Measurements from ENCODE around the gene NDUFAF4.

NDUFAF4 gene

DNA sequence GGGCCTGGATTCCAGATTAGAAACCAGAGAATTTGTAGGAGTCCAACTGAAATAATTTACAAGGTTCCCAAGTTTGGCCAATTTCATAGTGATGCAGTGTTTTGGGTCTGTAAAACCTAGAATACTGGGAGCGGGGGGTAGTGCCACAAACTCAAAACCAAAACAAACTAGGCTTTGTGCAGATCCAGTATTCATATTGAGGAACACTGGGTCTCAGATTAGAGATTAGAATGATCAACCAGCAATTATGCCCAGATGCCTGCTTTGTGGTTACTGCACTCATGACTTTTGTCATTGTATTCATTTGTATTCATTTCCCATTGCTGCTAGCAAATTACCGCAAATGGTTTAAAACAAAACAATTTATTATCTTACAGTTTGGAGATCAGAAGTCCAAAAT lies 3.2 kb upstream of the NDUFAF4 start:
- H3K4me3 ChIP-seq (ENCODE audit: control insufficient read depth, low read depth, low read length): no peak overlapping the region
- TF ChIP-seq, protein P1, sequence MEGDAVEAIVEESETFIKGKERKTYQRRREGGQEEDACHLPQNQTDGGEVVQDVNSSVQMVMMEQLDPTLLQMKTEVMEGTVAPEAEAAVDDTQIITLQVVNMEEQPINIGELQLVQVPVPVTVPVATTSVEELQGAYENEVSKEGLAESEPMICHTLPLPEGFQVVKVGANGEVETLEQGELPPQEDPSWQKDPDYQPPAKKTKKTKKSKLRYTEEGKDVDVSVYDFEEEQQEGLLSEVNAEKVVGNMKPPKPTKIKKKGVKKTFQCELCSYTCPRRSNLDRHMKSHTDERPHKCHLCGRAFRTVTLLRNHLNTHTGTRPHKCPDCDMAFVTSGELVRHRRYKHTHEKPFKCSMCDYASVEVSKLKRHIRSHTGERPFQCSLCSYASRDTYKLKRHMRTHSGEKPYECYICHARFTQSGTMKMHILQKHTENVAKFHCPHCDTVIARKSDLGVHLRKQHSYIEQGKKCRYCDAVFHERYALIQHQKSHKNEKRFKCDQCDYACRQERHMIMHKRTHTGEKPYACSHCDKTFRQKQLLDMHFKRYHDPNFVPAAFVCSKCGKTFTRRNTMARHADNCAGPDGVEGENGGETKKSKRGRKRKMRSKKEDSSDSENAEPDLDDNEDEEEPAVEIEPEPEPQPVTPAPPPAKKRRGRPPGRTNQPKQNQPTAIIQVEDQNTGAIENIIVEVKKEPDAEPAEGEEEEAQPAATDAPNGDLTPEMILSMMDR (conservative IDR thresholded peaks at IDR 0.05; ENCODE audit: control insufficient read depth, insufficient read depth, low read depth, low read length): no peak
- no peak for DNase-seq (ENCODE audit: low read depth)

DNA sequence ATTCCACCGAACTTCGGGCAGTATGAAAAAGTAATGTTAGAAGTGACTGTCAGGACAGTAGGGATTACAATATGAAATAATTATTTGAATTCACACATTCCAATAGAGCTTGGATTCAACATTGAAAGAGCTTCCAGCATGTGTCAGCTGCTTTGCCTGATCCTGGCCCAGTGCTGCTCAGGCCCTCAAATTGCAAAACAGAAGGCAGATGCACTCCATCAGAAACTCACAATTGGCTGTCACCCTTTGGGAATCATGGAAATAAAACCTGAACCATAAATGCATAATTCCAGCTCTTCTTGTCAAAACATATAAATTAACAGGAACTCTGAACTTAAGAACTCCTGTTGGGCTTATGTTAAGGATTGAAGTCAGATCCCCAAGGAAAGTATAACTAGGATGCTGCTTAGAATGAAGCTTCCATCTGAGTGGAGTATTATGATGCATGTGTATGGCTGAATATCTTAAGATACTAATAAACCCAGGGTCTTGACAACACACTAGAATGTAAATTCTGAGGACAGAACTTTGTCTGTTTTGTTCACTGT lies 1.8 kb upstream of the NDUFAF4 start:
- no peak overlapping the region for H3K4me3 ChIP-seq (ENCODE audit: control insufficient read depth, low read depth, low read length)
- no peak for DNase-seq (ENCODE audit: low read depth)
- TF ChIP-seq, protein P1 (conservative IDR thresholded peaks at IDR 0.05; ENCODE audit: control insufficient read depth, insufficient read depth, low read depth, low read length): no peak

DNA sequence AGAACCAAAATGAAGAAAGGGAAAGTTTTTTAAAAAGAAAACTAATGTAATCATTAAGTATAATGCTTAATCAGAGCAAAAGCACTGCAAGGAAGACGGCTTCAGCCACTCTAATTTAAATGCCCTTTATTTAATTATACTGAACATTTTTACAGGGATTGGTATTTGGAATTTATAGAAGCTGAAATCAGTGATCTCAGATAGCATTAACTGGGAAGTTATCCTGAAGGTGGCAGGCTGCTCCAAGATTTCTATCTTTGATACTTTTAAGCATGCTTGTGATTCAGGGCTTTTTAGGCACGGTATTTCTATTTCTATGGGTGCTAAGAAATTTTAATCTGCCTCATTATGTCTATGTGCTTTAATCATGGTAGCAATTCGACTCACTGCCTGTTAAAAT lies 1.3 kb upstream of the NDUFAF4 start:
- TF ChIP-seq, protein P1 (conservative IDR thresholded peaks at IDR 0.05; ENCODE audit: control insufficient read depth, insufficient read depth, low read depth, low read length): peak; percentile 54
- H3K4me3 ChIP-seq (ENCODE audit: control insufficient read depth, low read depth, low read length): no peak overlapping the region
- DNase-seq (ENCODE audit: low read depth): peak; percentile 68

DNA sequence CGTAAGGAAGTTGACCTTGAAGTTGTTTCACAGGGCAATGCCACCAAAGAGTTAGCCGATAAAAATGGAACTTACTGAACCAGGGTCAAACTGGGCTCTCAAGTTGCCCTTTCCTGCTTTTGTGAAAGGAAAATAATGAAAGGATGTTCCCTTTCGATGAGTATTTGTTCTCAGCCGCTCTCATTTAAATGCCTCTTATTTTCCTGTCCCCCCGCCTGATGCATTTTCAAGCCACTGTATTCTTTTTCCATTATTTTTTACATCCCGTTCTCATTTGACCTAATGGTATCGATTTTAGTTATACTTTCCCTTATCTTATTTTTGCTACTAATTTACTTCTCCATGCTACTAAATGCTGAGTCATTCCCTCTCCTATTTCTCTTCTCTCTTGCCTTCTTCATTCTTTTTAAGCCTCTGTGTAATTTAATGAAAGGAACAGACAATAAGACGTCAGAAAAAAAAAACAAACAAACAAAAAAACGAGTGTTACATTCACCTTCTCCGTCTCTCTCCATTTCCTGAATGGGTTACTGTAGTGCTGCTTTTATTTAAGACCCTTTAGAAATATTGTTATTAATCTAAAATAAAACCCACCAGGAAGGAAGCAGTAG lies 655 bp upstream of the NDUFAF4 start:
- peak; percentile 38 for DNase-seq (ENCODE audit: low read depth)
- TF ChIP-seq, protein P1 (conservative IDR thresholded peaks at IDR 0.05; ENCODE audit: control insufficient read depth, insufficient read depth, low read depth, low read length): no peak

DNA sequence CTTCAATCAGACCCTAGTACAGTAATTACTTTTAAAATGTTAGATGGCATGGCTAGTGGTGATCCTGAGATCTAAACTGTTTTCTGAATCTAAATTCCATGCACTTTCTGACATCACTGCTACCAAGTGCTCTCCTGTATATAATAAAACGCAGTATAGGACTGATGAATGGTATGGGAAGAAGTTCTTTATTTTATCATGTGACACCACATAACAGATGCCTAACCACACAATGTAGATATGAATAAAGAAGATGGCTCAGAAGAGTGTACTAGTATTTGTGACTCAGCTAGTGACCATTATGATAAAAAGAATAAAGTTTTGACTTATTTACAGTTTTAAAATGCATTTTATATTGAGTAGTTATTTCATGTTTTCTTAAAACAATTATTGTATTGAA lies 8.5 kb downstream of the NDUFAF4 start:
- no peak overlapping the region for H3K4me3 ChIP-seq (ENCODE audit: control insufficient read depth, low read depth, low read length)
- TF ChIP-seq, protein P1 (conservative IDR thresholded peaks at IDR 0.05; ENCODE audit: control insufficient read depth, insufficient read depth, low read depth, low read length): no peak
- DNase-seq (ENCODE audit: low read depth): no peak

More for the DNA sequence above, 655 bp upstream of the NDUFAF4 start:
- H3K4me3 ChIP-seq (ENCODE audit: control insufficient read depth, low read depth, low read length): peak overlapping the region; percentile 93

DNA sequence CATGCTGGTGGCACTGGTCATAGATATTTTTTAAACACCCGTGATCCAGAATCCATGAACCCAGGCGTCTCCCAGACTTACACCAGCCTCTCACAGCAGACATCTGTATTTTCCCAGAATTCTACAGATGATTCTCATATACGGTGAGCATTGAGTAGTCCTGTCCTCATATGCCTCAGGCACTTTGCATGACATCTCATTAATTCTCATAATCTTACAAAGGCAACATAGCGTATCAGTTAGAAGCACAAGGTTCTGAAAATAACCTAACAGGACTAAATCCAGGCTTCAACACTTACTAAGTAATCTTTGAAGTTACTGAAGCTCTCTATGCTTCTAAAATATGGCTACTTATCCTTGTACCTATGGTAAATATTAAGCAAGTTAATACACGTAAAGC lies 8.9 kb downstream of the NDUFAF4 start:
- H3K4me3 ChIP-seq (ENCODE audit: control insufficient read depth, low read depth, low read length): no peak overlapping the region

More for the DNA sequence above, 8.9 kb downstream of the NDUFAF4 start:
- TF ChIP-seq, protein P1 (conservative IDR thresholded peaks at IDR 0.05; ENCODE audit: control insufficient read depth, insufficient read depth, low read depth, low read length): no peak
- no peak for DNase-seq (ENCODE audit: low read depth)
